GM21529 (cell line): ENCODE data around the gene THSD4.

ENCODE experiments used
- ATAC-seq: cut with Tn5 transposase; IDR thresholded peaks from one replicate; pipeline ENCODE4 v1.9.1; 2021; ENCODE audit not compliant: unreplicated experiment

The THSD4 gene

DNA sequence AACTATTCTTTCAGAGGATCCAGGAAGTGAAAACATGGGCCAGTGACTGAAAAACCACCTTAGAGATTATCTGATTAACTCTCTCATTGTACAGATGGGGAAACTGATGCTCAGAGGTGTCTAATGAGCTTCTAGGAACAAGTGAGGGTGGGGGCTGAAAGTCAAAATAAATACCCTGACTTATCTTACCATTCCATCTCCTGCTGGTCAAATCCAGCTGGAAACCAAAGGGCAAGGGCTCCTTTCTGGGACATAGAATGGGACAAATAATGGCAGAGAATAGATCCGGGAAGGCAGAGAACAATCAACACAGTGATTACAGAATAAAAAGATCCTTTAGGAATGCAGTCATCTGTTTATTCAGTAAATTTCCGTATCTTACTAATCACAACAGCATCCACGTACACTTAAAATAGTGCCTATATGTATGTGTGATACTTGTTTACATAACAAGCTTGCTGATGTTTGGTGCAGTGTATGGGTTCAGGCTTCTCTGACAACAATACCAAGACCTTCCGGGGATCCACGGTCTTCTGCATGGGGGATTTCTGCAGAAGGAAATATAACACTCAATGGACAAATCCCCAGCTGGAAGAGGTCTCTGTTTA is 173.2 kb downstream of the THSD4 start:
- ATAC-seq = no peak

DNA sequence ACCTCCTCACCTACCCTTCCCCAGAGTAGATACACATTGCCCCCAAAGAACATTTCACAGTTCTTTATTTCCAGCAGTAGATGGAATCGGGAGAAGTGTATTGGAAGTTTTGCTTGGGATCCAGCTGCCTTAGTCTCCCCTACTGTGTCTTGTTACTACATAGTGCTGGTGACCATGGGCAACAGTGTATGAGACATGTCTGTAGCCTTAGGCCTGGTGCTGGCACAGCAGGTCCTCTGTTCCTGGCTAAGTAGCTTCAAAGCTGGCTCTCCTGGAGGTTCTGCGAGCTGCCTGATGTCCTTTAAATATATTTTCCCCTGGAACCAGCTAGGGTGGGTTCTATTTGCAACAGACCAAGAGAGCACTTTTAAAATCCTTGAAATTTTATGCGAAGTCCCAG is 174.7 kb downstream of the THSD4 start:
- ATAC-seq = no peak

DNA sequence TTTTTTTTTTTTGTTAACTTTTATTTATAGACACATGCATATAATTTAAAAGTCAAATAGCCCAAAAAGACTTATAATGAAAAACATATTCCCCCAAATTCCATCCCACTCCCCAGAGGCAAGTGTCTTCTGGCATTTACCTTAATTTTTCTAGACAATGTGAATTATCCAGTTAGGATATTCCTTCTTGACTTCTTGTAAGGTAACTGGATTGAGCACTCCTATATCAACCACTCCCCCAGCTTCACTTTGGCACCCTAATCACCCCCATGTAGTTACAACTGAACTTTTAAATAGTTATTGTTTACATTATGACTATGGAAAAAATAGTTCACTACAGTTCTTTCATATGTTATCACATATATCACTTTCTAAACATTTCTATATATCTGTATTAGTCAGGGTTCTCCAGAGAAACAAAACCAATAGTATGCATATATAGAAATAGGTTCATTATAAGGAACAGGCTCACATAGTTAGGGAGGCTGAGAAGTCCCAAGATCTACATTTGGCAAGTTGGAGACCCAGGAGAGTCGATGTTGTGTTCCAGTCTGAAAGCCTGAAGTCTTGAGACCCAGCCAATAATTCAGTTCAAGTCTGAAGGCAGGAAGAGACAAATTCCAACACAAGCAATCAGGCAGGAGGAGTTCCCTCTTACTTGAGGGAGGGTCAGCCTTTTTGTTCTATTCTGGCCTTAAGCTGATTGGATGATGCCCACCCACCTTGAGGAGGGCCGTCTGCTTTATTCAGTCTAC is 175.8 kb downstream of the THSD4 start:
- ATAC-seq = no peak

DNA sequence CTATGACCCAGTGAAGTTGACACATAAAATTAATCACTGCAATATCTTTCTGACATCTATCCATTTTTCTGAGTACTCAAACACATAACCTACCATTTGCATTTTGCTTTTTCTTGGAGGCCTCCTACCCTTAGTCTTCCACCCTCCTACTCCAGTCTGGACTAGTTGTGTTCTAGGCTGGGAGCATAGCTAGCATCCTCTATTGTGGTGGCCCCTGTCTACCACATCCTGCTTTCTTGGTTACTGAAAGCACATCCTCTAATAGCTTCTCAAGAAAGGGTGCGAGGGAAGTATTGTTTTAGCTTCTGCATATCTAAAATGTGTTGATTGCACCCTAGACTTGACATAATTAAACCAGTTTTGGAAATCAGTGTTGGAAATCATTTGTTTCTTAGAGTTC is 176.5 kb downstream of the THSD4 start:
- no peak for ATAC-seq

GRCh38 chr15:71293723-71294122 is 178.5 kb downstream of the THSD4 start:
- no peak for ATAC-seq

GRCh38 chr15:71294251-71294910 is 179.1 kb downstream of the THSD4 start:
- ATAC-seq = no peak

- no peak for ATAC-seq
Measured at GRCh38 chr15:71294911-71295602, 179.8 kb downstream of the THSD4 start.

DNA sequence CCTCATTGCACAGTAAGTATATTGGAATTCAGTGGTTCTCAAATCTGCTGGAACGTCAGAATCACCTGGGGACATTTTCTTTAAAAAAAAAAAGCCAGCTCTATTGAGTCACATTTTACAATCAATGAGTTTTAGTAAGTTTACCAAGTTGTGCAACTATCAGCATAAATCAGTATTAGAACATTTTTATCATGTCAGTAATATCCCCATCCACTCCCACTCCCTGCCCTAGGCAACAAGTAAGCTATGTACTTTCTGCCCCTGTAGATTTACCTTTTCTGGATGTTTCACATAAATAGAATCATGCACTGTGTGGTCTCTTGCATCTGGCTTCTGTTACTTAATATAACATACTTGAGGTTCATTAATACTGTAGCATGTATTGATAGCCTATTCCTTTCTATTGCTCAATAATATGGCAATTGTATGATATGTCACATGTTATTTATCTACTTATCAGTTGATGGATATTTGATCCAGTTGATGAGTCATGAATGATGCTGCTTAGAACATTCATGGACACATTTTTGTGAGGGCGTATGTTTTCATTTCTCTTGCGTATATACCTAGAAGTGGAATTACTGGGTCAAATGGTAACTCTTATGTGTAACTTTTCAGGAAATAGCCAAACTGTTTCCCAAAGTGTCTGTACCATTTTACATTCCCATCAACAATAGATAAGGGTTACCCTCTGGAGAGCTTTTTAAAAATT is 180.5 kb downstream of the THSD4 start:
- no peak for ATAC-seq

DNA sequence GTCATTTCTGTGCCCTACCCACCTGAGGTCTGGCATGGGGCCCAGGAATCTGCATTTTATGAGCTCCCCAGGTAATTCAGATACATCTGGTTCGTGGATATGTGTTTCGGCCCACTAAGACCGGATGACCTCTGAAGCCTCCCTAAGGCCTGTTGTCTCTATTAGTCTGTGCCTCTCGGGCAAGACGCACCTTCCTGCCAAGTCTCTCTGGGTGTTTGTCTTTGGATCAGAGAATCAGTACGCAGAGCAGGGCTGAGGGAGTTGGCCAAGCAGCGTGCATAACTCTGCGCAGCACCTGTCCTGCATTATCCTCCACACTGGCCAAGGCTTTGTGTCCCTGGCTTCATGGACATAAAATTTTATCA is 181.0 kb downstream of the THSD4 start:
- no peak for ATAC-seq

DNA sequence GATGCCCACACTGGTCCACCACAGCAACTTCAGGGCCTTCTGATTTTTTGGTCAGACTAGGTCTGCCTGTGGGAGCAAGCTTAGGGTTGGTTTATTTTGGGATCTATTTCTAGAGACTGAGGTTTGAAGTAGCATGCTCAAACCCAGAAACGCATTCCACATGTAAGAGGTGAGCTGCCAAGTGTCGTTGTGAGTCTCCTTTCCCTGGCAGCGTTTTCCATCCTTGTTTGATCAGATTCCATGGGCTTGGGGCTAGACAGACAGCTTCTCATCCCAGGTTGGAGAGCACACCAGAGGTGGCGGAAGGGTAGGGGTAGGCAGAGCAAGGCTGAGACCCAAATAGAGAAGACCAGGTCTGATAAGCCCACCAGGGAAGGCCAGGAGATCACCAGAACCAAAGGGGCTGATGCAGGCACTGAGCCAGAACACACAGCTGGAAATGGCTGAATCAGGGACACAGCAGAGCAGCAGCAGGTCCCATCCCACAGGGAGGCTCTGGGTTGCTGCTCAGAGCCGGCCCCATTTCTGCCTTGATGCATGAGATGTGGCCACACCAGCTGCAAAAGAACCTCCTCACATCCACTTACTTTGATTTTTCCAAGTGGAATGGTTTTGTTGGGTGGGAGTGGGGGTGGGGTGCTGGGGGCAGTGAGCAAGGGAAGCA is 186.8 kb downstream of the THSD4 start:
- no peak for ATAC-seq

DNA sequence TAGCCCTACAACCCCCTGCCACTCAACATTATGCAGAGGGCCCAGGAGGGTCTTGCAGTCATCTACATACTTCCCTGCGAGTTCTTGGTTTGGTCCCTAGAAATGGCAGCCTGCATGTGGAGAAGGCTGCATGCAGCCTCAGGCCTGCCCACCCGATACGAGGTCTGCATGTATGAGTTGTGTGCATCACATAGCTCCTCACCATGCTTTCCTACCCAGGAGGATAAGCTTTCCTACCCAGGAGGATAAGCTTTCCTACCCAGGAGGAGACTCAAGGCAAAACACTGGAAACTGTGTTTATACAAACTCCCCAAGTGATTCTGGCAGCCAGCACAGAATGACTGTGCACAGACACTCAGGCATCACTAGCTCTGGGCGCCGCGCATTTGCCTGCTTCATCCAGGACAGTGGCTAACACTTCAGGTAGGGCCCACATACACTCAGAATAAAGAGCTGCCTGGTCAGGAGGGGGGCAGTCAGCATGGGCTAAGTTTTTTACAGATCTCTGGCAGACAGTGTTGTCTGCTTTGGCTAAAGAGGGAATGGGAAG is 187.7 kb downstream of the THSD4 start:
- no peak for ATAC-seq

GRCh38 chr15:71303977-71304376 is 188.7 kb downstream of the THSD4 start:
- no peak for ATAC-seq

GRCh38 chr15:71304681-71305080 is 189.4 kb downstream of the THSD4 start:
- ATAC-seq = no peak

DNA sequence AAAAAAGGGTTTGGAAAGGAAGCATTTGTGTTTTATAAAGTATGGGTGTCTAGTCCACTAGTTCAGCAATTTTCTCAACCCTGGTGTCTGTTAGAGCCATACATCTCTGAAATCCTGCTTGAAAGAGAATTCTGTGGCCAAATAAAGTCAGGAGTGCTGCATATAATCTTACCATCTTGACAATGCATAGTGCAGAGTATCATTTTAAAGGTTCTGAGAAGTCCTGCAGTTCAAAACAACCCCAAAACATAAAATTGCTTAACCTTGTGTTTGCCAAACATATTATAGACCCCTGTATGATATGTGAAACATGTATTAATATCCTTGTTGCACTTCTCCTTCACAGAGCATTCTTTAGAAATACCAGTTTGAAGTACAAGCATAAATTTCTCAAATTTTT is 191.3 kb downstream of the THSD4 start:
- ATAC-seq = no peak

DNA sequence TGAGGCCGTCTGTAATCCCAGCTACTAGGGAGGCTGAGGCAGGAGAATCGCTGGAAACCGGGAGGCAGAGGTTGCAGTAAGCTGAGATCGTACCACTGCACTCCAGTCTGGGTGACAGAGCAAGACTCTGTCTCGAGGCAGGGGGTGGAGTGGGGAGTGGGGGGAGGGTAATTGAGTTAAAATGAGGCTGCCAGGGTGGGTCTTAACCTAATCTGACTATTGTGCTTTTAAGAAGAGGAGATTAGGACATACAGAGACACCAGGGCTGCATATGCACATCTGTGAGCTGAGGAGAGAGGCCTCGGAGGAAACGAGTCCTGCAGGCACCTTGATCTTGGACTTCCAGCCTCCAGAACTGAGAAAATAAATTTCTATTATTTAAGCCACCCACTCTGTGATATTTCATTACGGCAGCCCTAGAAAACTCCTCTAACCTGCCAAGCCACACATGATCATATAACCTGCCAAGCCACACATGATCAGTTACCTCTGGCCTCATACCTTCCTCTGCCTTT is 197.0 kb downstream of the THSD4 start:
- no peak for ATAC-seq

DNA sequence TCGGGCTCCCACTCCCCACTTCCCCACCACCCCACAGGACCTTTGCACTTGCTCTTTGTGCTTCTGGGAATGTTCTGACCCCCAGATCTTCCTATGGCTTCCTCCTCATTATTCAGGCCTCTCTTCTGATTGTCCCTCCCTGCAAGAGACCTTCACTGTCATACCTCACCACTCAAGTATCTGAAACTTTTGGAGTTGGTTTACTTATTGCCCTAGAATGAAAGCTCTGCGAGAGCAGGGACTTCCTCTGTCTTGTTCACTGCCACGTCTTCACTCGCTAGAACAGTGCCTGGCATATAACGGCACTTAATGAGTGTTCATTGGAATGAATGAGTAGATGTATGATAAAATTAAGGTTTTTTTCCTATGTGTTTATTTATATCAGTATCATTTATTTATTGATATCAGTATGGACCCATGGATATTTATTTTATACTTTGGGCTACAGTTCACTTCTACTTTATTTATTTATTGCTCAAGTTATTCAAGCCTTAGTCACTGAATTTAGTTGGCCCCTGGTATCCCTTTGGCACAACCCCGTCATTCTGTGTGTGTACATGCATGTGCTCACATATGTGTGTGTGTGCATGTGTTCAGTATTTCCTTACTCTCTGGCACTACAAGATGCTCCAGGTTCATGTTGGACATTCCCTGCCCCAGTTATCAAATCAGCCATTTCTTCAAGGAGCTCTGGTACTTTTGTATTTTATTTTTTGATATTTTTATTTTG is 197.6 kb downstream of the THSD4 start:
- ATAC-seq = no peak

DNA sequence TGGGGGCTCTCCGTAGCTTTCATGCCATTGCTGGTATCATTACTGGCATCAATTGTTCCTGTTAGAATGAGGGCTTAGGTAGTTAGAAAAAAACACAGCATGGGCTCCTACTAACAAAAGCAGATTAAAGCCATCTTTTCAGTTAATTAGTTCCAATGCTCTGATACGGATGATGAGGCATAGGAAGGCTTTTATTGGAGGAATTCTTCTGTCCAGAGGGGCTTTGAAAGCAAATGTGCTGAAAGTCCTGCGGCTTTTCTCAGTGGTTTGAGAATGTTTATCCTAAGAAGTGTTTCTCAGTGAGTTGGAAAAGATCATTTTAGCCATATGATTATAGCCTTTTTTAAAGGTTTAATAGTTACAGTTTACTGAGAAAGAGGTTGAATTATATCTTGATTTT is 198.5 kb downstream of the THSD4 start:
- ATAC-seq = no peak

DNA sequence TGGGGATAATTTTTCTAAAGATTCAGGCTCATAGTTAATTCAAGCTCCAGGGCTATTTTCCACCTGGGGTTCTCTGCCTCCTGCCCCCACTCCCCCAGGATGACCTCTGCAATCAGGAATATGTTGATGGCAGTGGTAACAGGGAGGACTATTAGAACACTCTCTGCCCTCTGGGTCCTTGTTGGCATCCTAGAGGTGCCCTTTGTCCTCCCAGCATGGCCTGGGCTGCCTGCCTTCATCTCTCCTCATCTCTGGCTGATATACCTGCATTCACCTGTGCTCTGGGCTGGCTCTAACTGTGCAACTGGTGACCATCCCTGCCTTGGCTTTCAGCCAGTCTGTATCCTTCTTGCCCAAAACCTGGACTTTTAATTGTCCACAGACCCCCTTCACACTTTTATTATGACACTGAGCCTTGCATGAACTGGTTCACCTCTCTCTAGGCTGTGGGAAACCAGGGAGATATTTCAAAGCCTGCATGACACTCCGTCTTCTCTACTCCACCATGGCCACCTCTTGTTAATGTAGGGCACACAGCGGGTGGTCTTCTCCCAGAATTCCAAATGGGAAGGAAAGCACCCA is 199.8 kb downstream of the THSD4 start:
- no peak for ATAC-seq

DNA sequence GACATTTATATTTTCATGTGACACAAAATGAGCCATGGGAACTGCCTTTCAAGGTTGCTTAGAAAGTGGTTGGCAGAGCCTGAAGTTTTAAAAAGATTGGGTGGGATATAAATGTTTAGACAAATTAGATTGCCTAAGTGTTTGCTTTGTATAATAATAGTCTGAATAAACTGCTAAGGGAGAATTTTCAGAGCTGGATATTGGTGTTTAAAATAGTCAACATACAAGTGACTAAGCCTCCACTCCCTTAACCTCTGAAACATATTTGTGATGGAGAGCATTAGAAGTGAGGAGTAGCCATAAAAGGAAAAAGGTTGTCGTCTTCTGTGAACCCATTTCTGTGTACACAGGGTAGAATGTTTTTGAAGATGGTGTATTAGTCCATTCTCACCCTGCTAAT is 201.6 kb downstream of the THSD4 start:
- no peak for ATAC-seq
